ENCODE results near the gene TOP2B.
A peak's percentile ranks its signal among the peaks of the same experiment; 100 is the strongest.

TOP2B gene

DNA sequence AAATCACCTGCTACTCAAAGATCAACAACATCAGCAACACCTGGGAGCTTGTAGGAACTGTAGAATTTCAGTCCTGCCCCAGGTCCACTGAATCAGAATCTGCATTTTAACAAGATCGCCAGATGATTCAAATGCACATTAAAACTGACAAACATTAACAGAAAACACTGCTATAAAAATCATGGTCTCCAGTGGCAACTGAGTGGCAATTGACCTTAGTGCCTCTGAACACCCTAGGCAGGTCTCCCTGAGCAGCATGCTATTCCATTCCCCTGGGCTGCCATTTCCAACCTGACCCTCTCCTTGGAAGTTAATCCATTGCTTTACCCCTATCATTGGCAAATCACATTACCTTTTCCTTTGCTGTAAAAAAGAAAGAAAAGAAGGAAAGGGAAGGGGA lies 23.0 kb upstream of the TOP2B start:
- Histone ChIP-seq H3K79me2 (ENCODE audit: low read length) (no peaks in the 10 kb centered on the region), H3K4me3 (ENCODE audit: low read length) (no peak overlapping the region), H3K36me3 (replicated peaks; ENCODE audit: low read depth, low read length) (no peaks in the 10 kb centered on the region), H3K9me3 (ENCODE audit: insufficient read depth, low read length) (no peaks in the 10 kb centered on the region), H3K27me3 (ENCODE audit: low read depth, low read length) (peaks cover 37% of the 10 kb centered on the region), H3K4me1 (ENCODE audit: low read length) (peaks cover 15% of the 10 kb centered on the region), H2AFZ (ENCODE audit: low read depth, low read length) (no peak overlapping the region), H4K20me1 (ENCODE audit: insufficient read depth, low read length) (no peaks in the 10 kb centered on the region), H3K4me2 (ENCODE audit: low read length) (no peak overlapping the region), H3K27ac (ENCODE audit: low read length) (no peak overlapping the region), H3K9ac (ENCODE audit: low read length) (no peak overlapping the region)
- TF ChIP-seq CTCF (IDR thresholded peaks at IDR 0.05; ENCODE audit: low read depth, low read length) = no peak
- TF ChIP-seq EZH2phosphoT487 (IDR thresholded peaks at IDR 0.05; ENCODE audit: low read depth) = no peak

DNA sequence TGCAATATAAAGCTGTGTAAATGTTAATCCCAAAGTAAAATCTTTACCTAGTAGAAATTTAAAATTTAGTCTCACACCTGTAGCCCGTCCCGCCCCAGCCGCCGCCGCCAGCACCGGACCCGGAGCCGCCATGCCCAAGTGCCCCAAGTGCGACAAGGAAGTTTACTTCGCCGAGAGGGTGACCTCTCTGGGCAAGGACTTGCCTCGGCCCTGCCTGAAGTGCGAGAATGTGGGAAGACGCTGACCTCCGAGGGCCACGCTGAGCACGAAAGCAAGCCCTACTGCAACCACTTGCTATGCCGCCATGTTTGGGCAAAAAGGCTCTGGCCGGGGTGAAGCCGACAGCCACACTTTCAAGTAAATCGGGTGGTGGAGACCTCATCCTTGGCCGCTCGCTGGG lies 22.1 kb upstream of the TOP2B start:
- TF ChIP-seq EZH2phosphoT487 (IDR thresholded peaks at IDR 0.05; ENCODE audit: low read depth) = no peak
- no peak for TF ChIP-seq CTCF (IDR thresholded peaks at IDR 0.05; ENCODE audit: low read depth, low read length)
- Histone ChIP-seq H3K4me3 (ENCODE audit: low read length) (no peak overlapping the region), H3K4me2 (ENCODE audit: low read length) (no peak overlapping the region), H3K79me2 (ENCODE audit: low read length) (no peaks in the 10 kb centered on the region), H3K27me3 (ENCODE audit: low read depth, low read length) (peaks cover 29% of the 10 kb centered on the region), H2AFZ (ENCODE audit: low read depth, low read length) (no peak overlapping the region), H3K9ac (ENCODE audit: low read length) (no peak overlapping the region), H3K9me3 (ENCODE audit: insufficient read depth, low read length) (no peaks in the 10 kb centered on the region), H3K27ac (ENCODE audit: low read length) (no peak overlapping the region), H3K4me1 (ENCODE audit: low read length) (peaks cover 15% of the 10 kb centered on the region), H3K36me3 (replicated peaks; ENCODE audit: low read depth, low read length) (no peaks in the 10 kb centered on the region), H4K20me1 (ENCODE audit: insufficient read depth, low read length) (no peaks in the 10 kb centered on the region)

GRCh38 chr3:25683882-25684281 lies 19.2 kb upstream of the TOP2B start:
- H2AFZ ChIP-seq (ENCODE audit: low read depth, low read length) = no peak overlapping the region
- peak overlapping the region; percentile 12; the same call in 1 of the 2 replicates for H3K27ac ChIP-seq (ENCODE audit: low read length)
- peaks cover 15% of the 10 kb centered on the region for H3K4me1 ChIP-seq (ENCODE audit: low read length)
- no peaks in the 10 kb centered on the region for H3K36me3 ChIP-seq (replicated peaks; ENCODE audit: low read depth, low read length)
- H3K9ac ChIP-seq (ENCODE audit: low read length) = no peak overlapping the region
- H4K20me1 ChIP-seq (ENCODE audit: insufficient read depth, low read length) = no peaks in the 10 kb centered on the region
- no peak overlapping the region for H3K4me3 ChIP-seq (ENCODE audit: low read length)
- peak overlapping the region; percentile 22 for H3K4me2 ChIP-seq (ENCODE audit: low read length)
- H3K27me3 ChIP-seq (ENCODE audit: low read depth, low read length) = peaks cover 14% of the 10 kb centered on the region
- TF ChIP-seq EZH2phosphoT487 (IDR thresholded peaks at IDR 0.05; ENCODE audit: low read depth) = no peak
- no peak for TF ChIP-seq CTCF (IDR thresholded peaks at IDR 0.05; ENCODE audit: low read depth, low read length)
- H3K79me2 ChIP-seq (ENCODE audit: low read length) = no peaks in the 10 kb centered on the region
- no peaks in the 10 kb centered on the region for H3K9me3 ChIP-seq (ENCODE audit: insufficient read depth, low read length)

GRCh38 chr3:25683410-25683809 lies 18.7 kb upstream of the TOP2B start:
- no peaks in the 10 kb centered on the region for H3K79me2 ChIP-seq (ENCODE audit: low read length)
- peaks cover 15% of the 10 kb centered on the region for H3K4me1 ChIP-seq (ENCODE audit: low read length)
- H3K27me3 ChIP-seq (ENCODE audit: low read depth, low read length) = peaks cover 9% of the 10 kb centered on the region
- H3K4me2 ChIP-seq (ENCODE audit: low read length) = peak overlapping the region; percentile 22; the same call in 1 of the 2 replicates
- H3K27ac ChIP-seq (ENCODE audit: low read length) = peak overlapping the region; percentile 12; the same call in 1 of the 2 replicates
- H3K4me3 ChIP-seq (ENCODE audit: low read length) = no peak overlapping the region
- no peak overlapping the region for H3K9ac ChIP-seq (ENCODE audit: low read length)
- TF ChIP-seq EZH2phosphoT487 (IDR thresholded peaks at IDR 0.05; ENCODE audit: low read depth) = no peak
- no peak for TF ChIP-seq CTCF (IDR thresholded peaks at IDR 0.05; ENCODE audit: low read depth, low read length)
- H4K20me1 ChIP-seq (ENCODE audit: insufficient read depth, low read length) = no peaks in the 10 kb centered on the region
- no peak overlapping the region for H2AFZ ChIP-seq (ENCODE audit: low read depth, low read length)
- no peaks in the 10 kb centered on the region for H3K36me3 ChIP-seq (replicated peaks; ENCODE audit: low read depth, low read length)
- H3K9me3 ChIP-seq (ENCODE audit: insufficient read depth, low read length) = no peaks in the 10 kb centered on the region
